Measurements from ENCODE around the gene PDCD1. TPM values are rescaled to one million over a fixed set of nuclear protein-coding genes. Genes with fewer than 3 reads are reported as not detected.
A peak's percentile ranks its signal among the peaks of the same experiment; 100 is the strongest.

PDCD1 gene
- total and polyA plus RNA-seq, 2 donors from 2014 or later: 0.49 to 1.6 TPM

GRCh38 chr2:241895427-241895711, 36.7 kb upstream of the PDCD1 start:
- H3K4me1 ChIP-seq (ENCODE audit: control insufficient read depth in 2 of 3, insufficient read depth in 2 of 3, low read depth in 1 of 3, low read length in 3 of 3): peaks cover 0 to 8% (median 0%) of the 10 kb centered on the region in 3 donors
- FAIRE-seq (no peak), DNase-seq (no peak)
- no peak overlapping the region for H3K4me3 ChIP-seq (ENCODE audit: low read length in 3 of 3)
- H3K9ac ChIP-seq (ENCODE audit: low read length in 3 of 3): no peak overlapping the region
- TF ChIP-seq, protein P1, sequence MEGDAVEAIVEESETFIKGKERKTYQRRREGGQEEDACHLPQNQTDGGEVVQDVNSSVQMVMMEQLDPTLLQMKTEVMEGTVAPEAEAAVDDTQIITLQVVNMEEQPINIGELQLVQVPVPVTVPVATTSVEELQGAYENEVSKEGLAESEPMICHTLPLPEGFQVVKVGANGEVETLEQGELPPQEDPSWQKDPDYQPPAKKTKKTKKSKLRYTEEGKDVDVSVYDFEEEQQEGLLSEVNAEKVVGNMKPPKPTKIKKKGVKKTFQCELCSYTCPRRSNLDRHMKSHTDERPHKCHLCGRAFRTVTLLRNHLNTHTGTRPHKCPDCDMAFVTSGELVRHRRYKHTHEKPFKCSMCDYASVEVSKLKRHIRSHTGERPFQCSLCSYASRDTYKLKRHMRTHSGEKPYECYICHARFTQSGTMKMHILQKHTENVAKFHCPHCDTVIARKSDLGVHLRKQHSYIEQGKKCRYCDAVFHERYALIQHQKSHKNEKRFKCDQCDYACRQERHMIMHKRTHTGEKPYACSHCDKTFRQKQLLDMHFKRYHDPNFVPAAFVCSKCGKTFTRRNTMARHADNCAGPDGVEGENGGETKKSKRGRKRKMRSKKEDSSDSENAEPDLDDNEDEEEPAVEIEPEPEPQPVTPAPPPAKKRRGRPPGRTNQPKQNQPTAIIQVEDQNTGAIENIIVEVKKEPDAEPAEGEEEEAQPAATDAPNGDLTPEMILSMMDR (IDR thresholded peaks at IDR 0.05; ENCODE audit: borderline replicate concordance, extremely low read depth, insufficient read depth): no peak
- H3K27ac ChIP-seq (ENCODE audit: low read depth in 2 of 2, low read length in 2 of 2): no peak overlapping the region
- no peaks in the 10 kb centered on the region for H3K36me3 ChIP-seq (ENCODE audit: control insufficient read depth in 2 of 3, insufficient read depth in 3 of 3, low read length in 3 of 3)
- H3K9me3 ChIP-seq (ENCODE audit: control insufficient read depth in 2 of 3, insufficient read depth in 1 of 3, low read length in 3 of 3): no peaks in the 10 kb centered on the region
- intact Hi-C loops (cut with DNase I): no loop called here
- no peaks in the 10 kb centered on the region for H3K27me3 ChIP-seq (ENCODE audit: control insufficient read depth, insufficient read depth, low read length)

- TF ChIP-seq, protein P1 (IDR thresholded peaks at IDR 0.05; ENCODE audit: borderline replicate concordance, extremely low read depth, insufficient read depth): no peak
- FAIRE-seq (no peak), DNase-seq (peak in 1 of 5 donors; percentile 74)
- no peak overlapping the region for H3K9ac ChIP-seq (ENCODE audit: low read length in 3 of 3)
- intact Hi-C loops (cut with DNase I): no loop called here
- no peaks in the 10 kb centered on the region for H3K9me3 ChIP-seq (ENCODE audit: control insufficient read depth in 2 of 3, insufficient read depth in 1 of 3, low read length in 3 of 3)
- H3K27me3 ChIP-seq (ENCODE audit: control insufficient read depth, insufficient read depth, low read length): no peaks in the 10 kb centered on the region
- no peak overlapping the region for H3K27ac ChIP-seq (ENCODE audit: low read depth in 2 of 2, low read length in 2 of 2)
- H3K36me3 ChIP-seq (ENCODE audit: control insufficient read depth in 2 of 3, insufficient read depth in 3 of 3, low read length in 3 of 3): no peaks in the 10 kb centered on the region
- no peak overlapping the region for H3K4me3 ChIP-seq (ENCODE audit: low read length in 3 of 3)
- H3K4me1 ChIP-seq (ENCODE audit: control insufficient read depth in 2 of 3, insufficient read depth in 2 of 3, low read depth in 1 of 3, low read length in 3 of 3): peaks cover 0 to 6% (median 0%) of the 10 kb centered on the region in 3 donors
These were observed 36.2 kb upstream of the PDCD1 start for GRCh38 chr2:241894681-241895426.

DNA sequence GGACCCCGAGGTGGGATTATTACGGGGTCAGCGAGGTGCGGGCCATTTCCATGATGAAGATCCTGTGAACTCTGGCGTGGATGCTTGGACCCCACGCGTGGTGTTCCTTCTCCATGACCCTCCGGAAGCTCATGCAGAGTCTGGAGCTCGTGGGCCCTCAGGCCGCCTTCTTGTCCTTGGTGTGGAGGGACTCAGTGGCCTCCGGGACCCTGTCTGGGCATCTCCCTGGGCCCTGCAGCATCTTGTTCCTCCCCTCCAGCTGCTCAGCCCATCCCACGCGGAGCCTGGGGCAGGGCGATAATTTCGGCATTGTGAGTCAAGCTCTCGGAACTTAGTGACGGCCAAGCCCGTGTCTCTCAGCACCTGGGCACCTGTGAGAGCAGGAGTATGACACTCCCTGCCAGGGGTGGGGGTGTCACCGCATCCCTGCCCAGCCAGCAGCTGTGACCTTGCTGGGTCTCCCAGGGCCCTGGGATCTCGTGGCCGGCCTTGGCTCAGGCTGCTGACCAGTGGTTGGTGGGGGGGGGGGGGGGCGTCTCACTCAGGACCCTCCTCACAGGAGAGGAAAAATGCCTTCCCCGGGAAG, 35.5 kb upstream of the PDCD1 start:
- Histone ChIP-seq H3K27ac (ENCODE audit: low read depth in 2 of 2, low read length in 2 of 2) (no peak overlapping the region), H3K9me3 (ENCODE audit: control insufficient read depth in 2 of 3, insufficient read depth in 1 of 3, low read length in 3 of 3) (no peaks in the 10 kb centered on the region), H3K36me3 (ENCODE audit: control insufficient read depth in 2 of 3, insufficient read depth in 3 of 3, low read length in 3 of 3) (no peaks in the 10 kb centered on the region), H3K9ac (ENCODE audit: low read length in 3 of 3) (no peak overlapping the region), H3K4me1 (ENCODE audit: control insufficient read depth in 2 of 3, insufficient read depth in 2 of 3, low read depth in 1 of 3, low read length in 3 of 3) (peaks cover 0 to 4% (median 0%) of the 10 kb centered on the region in 3 donors), H3K27me3 (ENCODE audit: control insufficient read depth, insufficient read depth, low read length) (no peaks in the 10 kb centered on the region), H3K4me3 (ENCODE audit: low read length in 3 of 3) (no peak overlapping the region)
- intact Hi-C loops (cut with DNase I): no loop called here
- TF ChIP-seq, protein P1 (IDR thresholded peaks at IDR 0.05; ENCODE audit: borderline replicate concordance, extremely low read depth, insufficient read depth): no peak
- DNase-seq (peak in 2 of 5 donors; percentile 52 to 73), FAIRE-seq (no peak)

Data from kidney (tissue), 14 donors.